ENCODE results near the gene UBXN2A.
"Not testable (repeated sequence)": the region's sequence is repeated elsewhere in the genome, so short reads cannot be mapped to it uniquely, and the experiment has no call there.

Gene UBXN2A

DNA sequence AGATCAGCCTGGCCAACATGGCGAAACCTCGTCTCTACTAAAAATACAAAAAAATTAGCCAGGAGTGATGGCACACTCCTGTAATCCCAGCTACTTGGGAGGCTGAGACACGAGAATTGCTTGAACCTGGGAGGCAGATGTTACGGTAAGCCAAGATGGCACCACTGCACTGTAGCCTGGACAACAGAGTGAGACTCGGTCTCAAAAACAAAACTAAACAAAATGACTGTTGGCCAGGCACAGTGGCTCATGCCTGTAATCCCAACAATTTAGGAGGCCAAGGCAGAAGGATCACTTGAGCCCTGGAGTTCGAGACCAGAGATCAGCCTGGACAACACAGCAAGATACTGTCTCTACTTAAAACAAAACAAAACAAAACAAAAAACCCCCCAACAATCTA lies 102.9 kb downstream of the UBXN2A start:
- DNase-seq (ENCODE audit: extremely low read depth in 1 of 2, low read depth in 1 of 2): not testable (repeated sequence)

- no peak for DNase-seq (ENCODE audit: extremely low read depth in 1 of 2, low read depth in 1 of 2)
These were observed 105.5 kb downstream of the UBXN2A start for GRCh38 chr2:24045511-24046508.

GRCh38 chr2:24046599-24046929 lies 106.3 kb downstream of the UBXN2A start:
- DNase-seq (ENCODE audit: extremely low read depth in 1 of 2, low read depth in 1 of 2): no peak

DNA sequence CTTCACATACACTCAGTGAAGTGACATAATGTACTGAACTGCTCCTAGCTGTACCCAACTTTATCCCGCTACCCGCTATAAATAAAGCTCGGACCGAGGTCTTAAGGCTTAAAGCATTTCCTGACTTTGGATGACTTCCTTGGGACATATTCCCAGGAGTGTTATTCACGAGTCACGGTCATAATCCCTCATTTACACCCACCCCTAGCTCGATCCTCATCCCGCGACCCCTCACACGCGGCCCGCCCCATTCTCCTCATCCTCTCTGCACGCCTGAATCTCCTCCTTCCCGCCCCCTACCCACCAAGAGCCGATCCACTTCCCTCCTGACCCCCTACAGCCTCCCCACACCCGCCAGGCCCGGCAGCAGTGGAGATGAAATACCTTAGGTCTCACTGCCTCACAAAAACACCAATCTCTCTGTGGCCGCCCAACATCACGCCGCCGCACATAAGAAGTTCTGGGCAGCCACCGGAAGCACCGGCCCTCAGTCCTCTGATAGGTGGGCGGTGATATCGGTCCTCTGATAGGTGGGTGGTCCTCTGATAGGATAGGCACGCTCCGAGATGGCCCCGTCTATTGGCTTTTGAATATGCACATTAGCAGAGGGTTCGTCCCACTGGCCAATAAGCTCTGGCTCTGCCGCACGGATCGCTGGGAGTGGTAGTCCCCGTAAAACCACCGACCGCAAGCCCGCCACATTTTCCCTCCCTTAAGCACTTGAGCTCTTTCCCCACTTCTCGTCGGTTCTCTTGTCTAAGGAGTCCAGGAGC lies 106.9 kb downstream of the UBXN2A start, which contains the start of gene WDCP:
TSS of gene WDCP (minus strand) at position 462 of the 773 bp plus-strand sequence. CDS start 7,897 bp downstream, outside the sequence.
- peak; percentile 82 to 97 for DNase-seq (ENCODE audit: extremely low read depth in 1 of 2, low read depth in 1 of 2)

GRCh38 chr2:24047703-24048033 lies 107.4 kb downstream of the UBXN2A start:
- no peak for DNase-seq (ENCODE audit: extremely low read depth in 1 of 2, low read depth in 1 of 2)

- no peak for DNase-seq (ENCODE audit: extremely low read depth in 1 of 2, low read depth in 1 of 2)
These were observed 108.7 kb downstream of the UBXN2A start for GRCh38 chr2:24048769-24049484.

GRCh38 chr2:24049485-24050021 lies 109.3 kb downstream of the UBXN2A start, which contains the start of gene FKBP1B:
TSS of gene FKBP1B (plus strand) at chr2:24049741. CDS start at chr2:24049850, 109 bp downstream.
- DNase-seq (ENCODE audit: extremely low read depth in 1 of 2, low read depth in 1 of 2): peak; percentile 47 to 49

GRCh38 chr2:24050041-24050979 lies 110.0 kb downstream of the UBXN2A start:
- no peak for DNase-seq (ENCODE audit: extremely low read depth in 1 of 2, low read depth in 1 of 2)

- no peak for DNase-seq (ENCODE audit: extremely low read depth in 1 of 2, low read depth in 1 of 2)
These were observed 111.6 kb downstream of the UBXN2A start for GRCh38 chr2:24051833-24052232.

DNA sequence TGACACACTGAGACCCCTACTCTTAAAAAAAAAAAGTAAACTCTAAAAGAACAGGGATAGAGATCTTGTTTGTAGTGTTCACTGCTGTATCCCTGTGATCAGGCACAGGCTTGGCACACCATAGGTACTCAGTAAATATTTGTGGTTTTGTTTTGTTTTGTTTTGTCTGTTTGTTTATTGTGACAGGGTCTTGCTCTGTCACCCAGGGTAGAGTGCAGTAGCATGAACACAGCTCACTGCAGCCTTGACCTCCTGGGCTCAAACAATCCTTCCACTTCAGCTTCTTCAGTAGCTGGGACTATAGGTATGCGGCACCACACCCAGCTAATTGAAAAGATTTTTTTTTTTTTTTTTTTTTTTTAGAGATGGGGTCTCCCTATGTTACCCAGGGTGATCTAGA lies 112.7 kb downstream of the UBXN2A start:
- DNase-seq (ENCODE audit: extremely low read depth in 1 of 2, low read depth in 1 of 2): no peak

Measured in stimulated activated CD8-positive, alpha-beta memory T cell treated with anti-CD3 and anti-CD28 coated beads, Interleukin-7, amount 100 ng/mL, for 48 hours (primary cell).